B cell (primary cell): ENCODE data around the gene JUND. TPM values are rescaled to one million over a fixed set of nuclear protein-coding genes. Genes with fewer than 3 reads are reported as not detected.

Source experiments
- ATAC-seq: fragments of 200-7000 bp; cut with Tn5 transposase; one replicate; pipeline ENCODE4 v1.10.0; 2021; ENCODE audit warnings: low read depth, mild to moderate bottlenecking, moderate number of reproducible peaks, moderate library complexity
- CTCF ChIA-PET: fragments of 350-600 bp; sonication (Branson Sonifier 250); formaldehyde crosslinking; loops from one replicate; lab custom pipeline; 2021; ENCODE audit warnings: antibody characterized with exemption, inconsistent platforms; lab: Charles Lee
- POLR2A ChIA-PET: fragments of 350-600 bp; sonication (Branson Sonifier 250); formaldehyde crosslinking; loops from one replicate; lab custom pipeline; 2021; ENCODE audit warnings: antibody characterized with exemption; lab: Charles Lee
- DNase-seq: peaks from one replicate; pipeline ENCODE4 v3.0.0; 2013
- H2AFZ ChIP-seq: 2 replicates; pipeline ENCODE4 v1.6.1; 2012; ENCODE audit warnings: mild to moderate bottlenecking, low read depth, low read length; ENCODE audit not compliant: insufficient read depth, poor library complexity, severe bottlenecking
- H3K27ac ChIP-seq, 2 donors: 1 replicate in 1 of 2; 2 replicates in 1 of 2; pipeline ENCODE4 v1.5.1; 2012 to 2013; ENCODE audit warnings: low read length in 2 of 2, mild to moderate bottlenecking in 2 of 2, moderate library complexity in 1 of 2
- H3K27me3 ChIP-seq, 4 experiments: fragments of 200-600 bp in 1 of 4; sonication (generic) in 1 of 4; replicated peaks in 1 of 4; 1 replicate in 2 of 4; 2 replicates in 2 of 4; pipeline versions ENCODE4 v1.6.1 to v1.7.0; 2013 to 2016; ENCODE audit warnings: low read length in 3 of 4, mild to moderate bottlenecking in 2 of 4, mixed read lengths in 1 of 4, moderate library complexity in 1 of 4; ENCODE audit not compliant: insufficient read depth in 4 of 4, control insufficient read depth in 3 of 4; ENCODE audit errors: control extremely low read depth in 1 of 4
- H3K36me3 ChIP-seq, 2 experiments: replicated peaks in 1 of 2; 1 replicate in 1 of 2; 2 replicates in 1 of 2; pipeline versions ENCODE4 v1.6.1 to v1.7.1; 2013; ENCODE audit warnings: low read length in 1 of 2; ENCODE audit not compliant: insufficient read depth in 2 of 2, control insufficient read depth in 1 of 2; ENCODE audit errors: control extremely low read depth in 1 of 2, extremely low read depth in 1 of 2
- H3K4me1 ChIP-seq, 2 donors: fragments of 200-600 bp in 1 of 2; sonication (generic) in 1 of 2; 1 replicate in 1 of 2; 2 replicates in 1 of 2; pipeline versions ENCODE4 v1.5.1 to v1.6.1; 2013 to 2017; ENCODE audit warnings: low read length in 2 of 2; ENCODE audit not compliant: control insufficient read depth in 2 of 2, insufficient read depth in 2 of 2
- H3K4me2 ChIP-seq: replicated peaks from 2 replicates; pipeline ENCODE3; 2012; ENCODE audit warnings: mild to moderate bottlenecking, low read depth, low read length; ENCODE audit not compliant: poor library complexity, severe bottlenecking
- H3K4me3 ChIP-seq, 5 experiments: fragments of 200-600 bp in 1 of 5; sonication (generic) in 1 of 5; 1 replicate in 3 of 5; 2 replicates in 2 of 5; pipeline versions ENCODE4 v1.5.1 to v1.7.0; 2011 to 2016; ENCODE audit warnings: low read length in 4 of 5, mild to moderate bottlenecking in 4 of 5, low read depth in 2 of 5, control low read depth in 1 of 5, moderate library complexity in 1 of 5; ENCODE audit not compliant: insufficient read depth in 1 of 5; ENCODE audit errors: control extremely low read depth in 1 of 5, extremely low read depth in 1 of 5
- H3K79me2 ChIP-seq: fragments of 200-600 bp; sonication (generic); one replicate; pipeline ENCODE4 v1.6.0; 2016; ENCODE audit warnings: low read length; ENCODE audit not compliant: control insufficient read depth, insufficient read depth
- H3K9ac ChIP-seq: fragments of 200-600 bp; sonication (generic); 2 replicates; pipeline ENCODE4 v1.6.1; 2017; ENCODE audit warnings: mild to moderate bottlenecking, low read length, moderate library complexity
- H3K9me3 ChIP-seq, 3 donors: one replicate each; pipeline versions ENCODE4 v1.6.1 to v1.7.1; 2013; ENCODE audit warnings: low read length in 2 of 3; ENCODE audit not compliant: control insufficient read depth in 2 of 3, insufficient read depth in 1 of 3; ENCODE audit errors: control extremely low read depth in 1 of 3
- H4K20me1 ChIP-seq: 2 replicates; pipeline ENCODE4 v1.6.0; 2012; ENCODE audit warnings: mild to moderate bottlenecking, low read length; ENCODE audit not compliant: insufficient read depth, control insufficient read depth, poor library complexity, severe bottlenecking
- H3K27ac Mint-ChIP-seq: one replicate; pipeline ENCODE4 v1.8.0; 2021; ENCODE audit warnings: mixed read lengths
- H3K27me3 Mint-ChIP-seq: one replicate; pipeline ENCODE4 v1.8.0; 2021; ENCODE audit warnings: mixed read lengths
- H3K4me1 Mint-ChIP-seq: one replicate; pipeline ENCODE4 v1.8.0; 2021; ENCODE audit warnings: mixed read lengths
- H3K4me3 Mint-ChIP-seq: one replicate; pipeline ENCODE4 v1.8.0; 2021; ENCODE audit warnings: mixed read lengths
- H3K9me3 Mint-ChIP-seq: one replicate; pipeline ENCODE4 v1.8.0; 2022; ENCODE audit warnings: mixed read lengths; ENCODE audit not compliant: insufficient read depth
- EZH2 ChIP-seq: IDR thresholded peaks from 2 replicates; pipeline ENCODE4 v1.6.1; 2012; ENCODE audit warnings: borderline replicate concordance, low read depth, mild to moderate bottlenecking, moderate library complexity, low read length; ENCODE audit not compliant: insufficient read depth, poor library complexity, severe bottlenecking
- WGBS: methylation state at CpG from one replicate; pipeline ENCODE4 v1.1.5; 2013; ENCODE audit warnings: missing lambda C conversion rate; ENCODE audit not compliant: insufficient coverage; 5-methylcytosine and 5-hydroxymethylcytosine counted together
- intact Hi-C: fragments of 100-400 bp; cut with micrococcal nuclease; formaldehyde crosslinking; loops from one replicate; pipeline ENCODE4 v1.10.0; 2022
- polyA plus RNA-seq: library from polyadenylated mRNA; depleted of rRNA; stranded (reverse); fragments of >200 nt; gene quantifications from 2 replicates; pipeline ENCODE4 v1.2.3, GENCODE V29; 2012
- total RNA-seq, 2 donors: library from RNA; stranded (reverse); fragments of 120-200 nt in 1 of 2; gene quantifications; 1 replicate in 1 of 2; 2 replicates in 1 of 2; pipeline versions ENCODE4 v1.2.3 to v1.2.4, GENCODE V29; 2013 to 2022
- TF ChIP-seq, protein P1 (sequence below): fragments of 200-600 bp; IDR thresholded peaks from one replicate; pipeline ENCODE4 v1.8.0; 2022; ENCODE audit warnings: antibody characterized with exemption, mild to moderate bottlenecking

Gene JUND
- total and polyA plus RNA-seq, 2 donors (not counting 1 experiment from before 2014, with no cell fraction given) = 628 to 5,593 TPM

- peak overlapping the region; percentile 79 for H3K27ac Mint-ChIP-seq
- intact Hi-C loops = no loop called here
- Histone ChIP-seq H4K20me1 (no peaks in the 10 kb centered on the region), H2AFZ (no peak overlapping the region), H3K9ac (no peak overlapping the region), H3K4me3 (no peak overlapping the region), H3K36me3 (no peaks in the 10 kb centered on the region), H3K27ac (no peak overlapping the region), H3K27me3 (no peaks in the 10 kb centered on the region), H3K4me2 (no peak overlapping the region), H3K4me1 (peaks cover 43 to 65% of the 10 kb centered on the region in 2 donors), H3K79me2 (no peaks in the 10 kb centered on the region), H3K9me3 (no peaks in the 10 kb centered on the region)
- no peak for TF ChIP-seq EZH2
- TF ChIP-seq, protein P1, sequence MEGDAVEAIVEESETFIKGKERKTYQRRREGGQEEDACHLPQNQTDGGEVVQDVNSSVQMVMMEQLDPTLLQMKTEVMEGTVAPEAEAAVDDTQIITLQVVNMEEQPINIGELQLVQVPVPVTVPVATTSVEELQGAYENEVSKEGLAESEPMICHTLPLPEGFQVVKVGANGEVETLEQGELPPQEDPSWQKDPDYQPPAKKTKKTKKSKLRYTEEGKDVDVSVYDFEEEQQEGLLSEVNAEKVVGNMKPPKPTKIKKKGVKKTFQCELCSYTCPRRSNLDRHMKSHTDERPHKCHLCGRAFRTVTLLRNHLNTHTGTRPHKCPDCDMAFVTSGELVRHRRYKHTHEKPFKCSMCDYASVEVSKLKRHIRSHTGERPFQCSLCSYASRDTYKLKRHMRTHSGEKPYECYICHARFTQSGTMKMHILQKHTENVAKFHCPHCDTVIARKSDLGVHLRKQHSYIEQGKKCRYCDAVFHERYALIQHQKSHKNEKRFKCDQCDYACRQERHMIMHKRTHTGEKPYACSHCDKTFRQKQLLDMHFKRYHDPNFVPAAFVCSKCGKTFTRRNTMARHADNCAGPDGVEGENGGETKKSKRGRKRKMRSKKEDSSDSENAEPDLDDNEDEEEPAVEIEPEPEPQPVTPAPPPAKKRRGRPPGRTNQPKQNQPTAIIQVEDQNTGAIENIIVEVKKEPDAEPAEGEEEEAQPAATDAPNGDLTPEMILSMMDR = no peak
- no peak for ATAC-seq
- WGBS = 97% methylated on average over 21 of the region's 21 CpGs
- H3K4me1 Mint-ChIP-seq = peaks cover 57% of the 10 kb centered on the region
- POLR2A ChIA-PET = interaction anchor here (1.2 to 1.7 kb wide), 3 partner anchors 15 to 19 kb away, joined by 3 to 4 read pairs (median 4); no protein-coding TSS in a partner anchor
- H3K9me3 Mint-ChIP-seq = no peaks in the 10 kb centered on the region
- CTCF ChIA-PET = interaction anchor here (1.2 kb wide), 1 partner anchor 22 kb away, joined by 5 read pairs; no protein-coding TSS in a partner anchor
- no peaks in the 10 kb centered on the region for H3K27me3 Mint-ChIP-seq
- no peak overlapping the region for H3K4me3 Mint-ChIP-seq
- DNase-seq = no peak
These were observed 5.7 kb upstream of the JUND start for GRCh38 chr19:18286973-18287635.

GRCh38 chr19:18284712-18285360, 3.4 kb upstream of the JUND start:
- H3K27me3 Mint-ChIP-seq = no peaks in the 10 kb centered on the region
- H4K20me1 ChIP-seq = peaks cover 12% of the 10 kb centered on the region
- intact Hi-C loops = no loop called here
- no peaks in the 10 kb centered on the region for H3K9me3 ChIP-seq
- H3K9ac ChIP-seq = no peak overlapping the region
- peak overlapping the region; percentile 9 for H2AFZ ChIP-seq
- ATAC-seq = no peak
- H3K36me3 ChIP-seq = no peaks in the 10 kb centered on the region
- no peak for TF ChIP-seq EZH2
- TF ChIP-seq, protein P1 = no peak
- no peak overlapping the region for H3K4me3 ChIP-seq
- peak overlapping the region; percentile 69 for H3K27ac ChIP-seq
- peaks cover 13% of the 10 kb centered on the region for H3K79me2 ChIP-seq
- ChIA-PET POLR2A (interaction anchor here (0.7 kb wide), 2 partner anchors 8 to 20 kb away, joined by 3 to 4 read pairs; no protein-coding TSS in a partner anchor), CTCF (interaction anchor here (0.7 kb wide), 1 partner anchor 22 kb away, joined by 3 read pairs; no protein-coding TSS in a partner anchor)
- no peaks in the 10 kb centered on the region for H3K9me3 Mint-ChIP-seq
- peak overlapping the region; percentile 23 for H3K4me2 ChIP-seq
- WGBS = 40% methylated on average over 9 of the region's 12 CpGs
- peaks cover 28 to 44% of the 10 kb centered on the region in 2 donors for H3K4me1 ChIP-seq
- H3K4me3 Mint-ChIP-seq = peak overlapping the region; percentile 59
- DNase-seq = peak; percentile 31
- no peaks in the 10 kb centered on the region for H3K27me3 ChIP-seq
- peaks cover 42% of the 10 kb centered on the region for H3K4me1 Mint-ChIP-seq
- H3K27ac Mint-ChIP-seq = peak overlapping the region; percentile 92
